COR-L47 (cell line): ENCODE measurements around the gene SAMD13.

ENCODE experiments used
- DNase-seq: peaks from one replicate; lab custom pipeline; 2025; lab: John Stamatoyannopoulos, UW

The SAMD13 gene

GRCh38 chr1:84373436-84374141 lies 72.1 kb downstream of the SAMD13 start:
- no peak for DNase-seq

- DNase-seq: no peak
These were observed 73.6 kb downstream of the SAMD13 start for GRCh38 chr1:84374991-84375696.

GRCh38 chr1:84376000-84376910 lies 74.7 kb downstream of the SAMD13 start:
- DNase-seq: no peak

GRCh38 chr1:84377480-84378095 lies 76.1 kb downstream of the SAMD13 start:
- no peak for DNase-seq

- DNase-seq: no peak
These were observed 77.8 kb downstream of the SAMD13 start for GRCh38 chr1:84379138-84379916.

- DNase-seq: no peak
These were observed 78.3 kb downstream of the SAMD13 start for GRCh38 chr1:84379917-84380180.

- no peak for DNase-seq
These were observed 80.6 kb downstream of the SAMD13 start for GRCh38 chr1:84382127-84382526.

GRCh38 chr1:84385347-84385746 lies 83.8 kb downstream of the SAMD13 start:
- no peak for DNase-seq

- no peak for DNase-seq
These were observed 85.4 kb downstream of the SAMD13 start for GRCh38 chr1:84386716-84387479.

- DNase-seq: peak; percentile 15
These were observed 86.1 kb downstream of the SAMD13 start for GRCh38 chr1:84387480-84388163.

- DNase-seq: no peak
These were observed 88.7 kb downstream of the SAMD13 start for GRCh38 chr1:84390226-84390625.

- no peak for DNase-seq
These were observed 97.0 kb downstream of the SAMD13 start, which contains the start of gene DNASE2B for GRCh38 chr1:84398175-84399155. Gene DNASE2B (plus strand): TSS chr1:84398484. CDS start chr1:84398565, 81 bp downstream.
